ENCODE measurements around the gene DOCK11.

Gene DOCK11

GRCh38 chrX:118630848-118631247 is 135.2 kb downstream of the DOCK11 start:
- no peak for DNase-seq (ENCODE audit: low read depth)

GRCh38 chrX:118631586-118631985 is 136.0 kb downstream of the DOCK11 start:
- no peak for DNase-seq (ENCODE audit: low read depth)

- no peak for DNase-seq (ENCODE audit: low read depth)
Observed at GRCh38 chrX:118632862-118633261, 137.2 kb downstream of the DOCK11 start.

GRCh38 chrX:118633530-118633929 is 137.9 kb downstream of the DOCK11 start:
- no peak for DNase-seq (ENCODE audit: low read depth)

GRCh38 chrX:118634336-118634735 is 138.7 kb downstream of the DOCK11 start:
- no peak for DNase-seq (ENCODE audit: low read depth)

- DNase-seq (ENCODE audit: low read depth), result no peak
Observed at GRCh38 chrX:118637997-118638396, 142.4 kb downstream of the DOCK11 start.

GRCh38 chrX:118644378-118644777 is 148.8 kb downstream of the DOCK11 start:
- DNase-seq (ENCODE audit: low read depth), result no peak

- no peak for DNase-seq (ENCODE audit: low read depth)
Observed at GRCh38 chrX:118652717-118653116, 157.1 kb downstream of the DOCK11 start.

- DNase-seq (ENCODE audit: low read depth), result no peak
Observed at GRCh38 chrX:118654331-118654730, 158.7 kb downstream of the DOCK11 start.

- DNase-seq (ENCODE audit: low read depth), result no peak
Observed at GRCh38 chrX:118655561-118656246, 160.1 kb downstream of the DOCK11 start.

- no peak for DNase-seq (ENCODE audit: low read depth)
Observed at GRCh38 chrX:118657413-118657812, 161.8 kb downstream of the DOCK11 start.

- no peak for DNase-seq (ENCODE audit: low read depth)
Observed at GRCh38 chrX:118660085-118660484, 164.5 kb downstream of the DOCK11 start.

GRCh38 chrX:118665204-118665603 is 169.6 kb downstream of the DOCK11 start:
- DNase-seq (ENCODE audit: low read depth), result no peak

- DNase-seq (ENCODE audit: low read depth), result no peak
Observed at GRCh38 chrX:118666521-118666920, 170.9 kb downstream of the DOCK11 start.

GRCh38 chrX:118669435-118669834 is 173.8 kb downstream of the DOCK11 start:
- no peak for DNase-seq (ENCODE audit: low read depth)

- no peak for DNase-seq (ENCODE audit: low read depth)
Observed at GRCh38 chrX:118675326-118675965, 179.8 kb downstream of the DOCK11 start.

- DNase-seq (ENCODE audit: low read depth), result no peak
Observed at GRCh38 chrX:118675966-118676349, 180.3 kb downstream of the DOCK11 start.

- no peak for DNase-seq (ENCODE audit: low read depth)
Observed at GRCh38 chrX:118677318-118677717, 181.7 kb downstream of the DOCK11 start.

- DNase-seq (ENCODE audit: low read depth), result no peak
Observed at GRCh38 chrX:118679290-118679689, 183.7 kb downstream of the DOCK11 start.

GRCh38 chrX:118682258-118683014 is 186.8 kb downstream of the DOCK11 start:
- no peak for DNase-seq (ENCODE audit: low read depth)

GRCh38 chrX:118685393-118685792 is 189.8 kb downstream of the DOCK11 start:
- DNase-seq (ENCODE audit: low read depth), result no peak

- DNase-seq (ENCODE audit: low read depth), result no peak
Observed at GRCh38 chrX:118688935-118689334, 193.3 kb downstream of the DOCK11 start.

- no peak for DNase-seq (ENCODE audit: low read depth)
Observed at GRCh38 chrX:118693843-118694242, 198.2 kb downstream of the DOCK11 start.

Measured in activated T-helper 1 cell treated with Interleukin-2 at 50 U/mL for 16 hours (primary cell).